HG03095 (cell line): ENCODE data around the gene TTC36.
A peak's percentile ranks its signal among the peaks of the same experiment; 100 is the strongest.
"Not testable (repeated sequence)": the region's sequence is repeated elsewhere in the genome, so short reads cannot be mapped to it uniquely, and the experiment has no call there.

Experiments
- ATAC-seq: cut with Tn5 transposase; IDR thresholded peaks from one replicate; pipeline ENCODE4 v1.9.1; 2021; ENCODE audit warnings: moderate library complexity; ENCODE audit not compliant: unreplicated experiment

TTC36 gene

GRCh38 chr11:118527109-118527508 lies at the start of gene TTC36:
Gene TTC36 (plus strand): TSS chr11:118527474. CDS start chr11:118527495, 21 bp downstream.
- ATAC-seq = no peak

- not testable (repeated sequence) for ATAC-seq
These were observed 46.0 kb upstream of the TTC36 start for GRCh38 chr11:118481238-118481637.

- ATAC-seq = no peak
These were observed 42.9 kb upstream of the TTC36 start for GRCh38 chr11:118484405-118484804.

GRCh38 chr11:118485273-118485672 lies 42.0 kb upstream of the TTC36 start:
- ATAC-seq = no peak

- no peak for ATAC-seq
These were observed 38.7 kb upstream of the TTC36 start for GRCh38 chr11:118488480-118489109.

GRCh38 chr11:118491041-118491440 lies 36.2 kb upstream of the TTC36 start:
- ATAC-seq = no peak

GRCh38 chr11:118497831-118498230 lies 29.4 kb upstream of the TTC36 start:
- ATAC-seq = no peak

GRCh38 chr11:118503216-118503615 lies 24.1 kb upstream of the TTC36 start:
- ATAC-seq = no peak

GRCh38 chr11:118511601-118512000 lies 15.7 kb upstream of the TTC36 start:
- no peak for ATAC-seq

GRCh38 chr11:118514103-118514502 lies 13.2 kb upstream of the TTC36 start:
- ATAC-seq = no peak

- ATAC-seq = no peak
These were observed 7.7 kb upstream of the TTC36 start for GRCh38 chr11:118519549-118519948.

GRCh38 chr11:118521892-118522311 lies 5.4 kb upstream of the TTC36 start:
- no peak for ATAC-seq

- ATAC-seq = no peak
These were observed 4.7 kb upstream of the TTC36 start for GRCh38 chr11:118522571-118523072.

GRCh38 chr11:118524356-118524755 lies 2.9 kb upstream of the TTC36 start:
- ATAC-seq = no peak

- no peak for ATAC-seq
These were observed 2.4 kb upstream of the TTC36 start for GRCh38 chr11:118524757-118525470.

- no peak for ATAC-seq
These were observed 586 bp upstream of the TTC36 start for GRCh38 chr11:118526688-118527087.

GRCh38 chr11:118528511-118528910 lies 1.2 kb downstream of the TTC36 start:
- no peak for ATAC-seq

GRCh38 chr11:118529584-118530175 lies 2.4 kb downstream of the TTC36 start:
- ATAC-seq = no peak

GRCh38 chr11:118530180-118530682 lies 3.0 kb downstream of the TTC36 start:
- no peak for ATAC-seq

GRCh38 chr11:118530683-118531596 lies 3.7 kb downstream of the TTC36 start, which contains the start of gene TMEM25:
Gene TMEM25 (plus strand): TSS chr11:118531192. CDS start chr11:118531802, 610 bp downstream.
- ATAC-seq = peak; percentile 54
